GM19099 (cell line): Measurements from ENCODE around the gene ATP8A2.

ENCODE experiments used
- POLR2A ChIP-seq: IDR thresholded peaks from 3 replicates; pipeline ENCODE4 v1.6.1; 2011; ENCODE audit warnings: low read depth; ENCODE audit not compliant: insufficient read length; ENCODE audit errors: extremely low read depth

Gene ATP8A2

GRCh38 chr13:25859528-25859927, 487.8 kb downstream of the ATP8A2 start:
- TF ChIP-seq POLR2A: no peak

- TF ChIP-seq POLR2A: no peak
These were observed 488.5 kb downstream of the ATP8A2 start for GRCh38 chr13:25860265-25860664.

- no peak for TF ChIP-seq POLR2A
These were observed 489.1 kb downstream of the ATP8A2 start for GRCh38 chr13:25860862-25861261.

- TF ChIP-seq POLR2A: no peak
These were observed 490.4 kb downstream of the ATP8A2 start for GRCh38 chr13:25862156-25862555.

- TF ChIP-seq POLR2A: no peak
These were observed 492.3 kb downstream of the ATP8A2 start for GRCh38 chr13:25864116-25864515.

GRCh38 chr13:25864936-25865335, 493.2 kb downstream of the ATP8A2 start:
- TF ChIP-seq POLR2A: no peak

GRCh38 chr13:25865391-25865790, 493.6 kb downstream of the ATP8A2 start:
- TF ChIP-seq POLR2A: no peak

GRCh38 chr13:25867038-25867437, 495.3 kb downstream of the ATP8A2 start:
- TF ChIP-seq POLR2A: no peak

- no peak for TF ChIP-seq POLR2A
These were observed 496.7 kb downstream of the ATP8A2 start for GRCh38 chr13:25868490-25868889.

- no peak for TF ChIP-seq POLR2A
These were observed 498.2 kb downstream of the ATP8A2 start for GRCh38 chr13:25869941-25870340.

- TF ChIP-seq POLR2A: no peak
These were observed 499.8 kb downstream of the ATP8A2 start for GRCh38 chr13:25871389-25872125.

- TF ChIP-seq POLR2A: no peak
These were observed 500.9 kb downstream of the ATP8A2 start for GRCh38 chr13:25872481-25873241.

GRCh38 chr13:25873242-25873612, 501.5 kb downstream of the ATP8A2 start:
- no peak for TF ChIP-seq POLR2A

GRCh38 chr13:25874064-25874737, 502.4 kb downstream of the ATP8A2 start:
- no peak for TF ChIP-seq POLR2A

GRCh38 chr13:25874907-25875306, 503.1 kb downstream of the ATP8A2 start:
- TF ChIP-seq POLR2A: no peak

- no peak for TF ChIP-seq POLR2A
These were observed 504.5 kb downstream of the ATP8A2 start for GRCh38 chr13:25876247-25876646.
